Loucy (cell line): ENCODE data around the gene HPD.

Experiments
- CTCF ChIP-seq: fragments of 200-600 bp; sonication (generic); conservative IDR thresholded peaks from 2 replicates; pipeline ENCODE4 v1.5.1; 2014; ENCODE audit warnings: mild to moderate bottlenecking, antibody characterized with exemption, low read length
- EZH2phosphoT487 ChIP-seq: fragments of 200-600 bp; IDR thresholded peaks from 2 replicates; pipeline ENCODE4 v1.6.1; 2018; ENCODE audit warnings: antibody characterized with exemption, mild to moderate bottlenecking, moderate library complexity, borderline replicate concordance

GRCh38 chr12:121802843-121803698, 55.6 kb downstream of the HPD start:
- TF ChIP-seq CTCF, result no peak
- TF ChIP-seq EZH2phosphoT487, result no peak
